CD4-positive, alpha-beta T cell treated with Interleukin-4 for 4 hours (primary cell): ENCODE measurements around the gene PRR5L.
"Not testable (repeated sequence)": the region's sequence is repeated elsewhere in the genome, so short reads cannot be mapped to it uniquely, and the experiment has no call there.

ENCODE experiments used
- DNase-seq: peaks from one replicate; pipeline ENCODE4 v3.0.0-alpha.2; 2020

Gene PRR5L

DNA sequence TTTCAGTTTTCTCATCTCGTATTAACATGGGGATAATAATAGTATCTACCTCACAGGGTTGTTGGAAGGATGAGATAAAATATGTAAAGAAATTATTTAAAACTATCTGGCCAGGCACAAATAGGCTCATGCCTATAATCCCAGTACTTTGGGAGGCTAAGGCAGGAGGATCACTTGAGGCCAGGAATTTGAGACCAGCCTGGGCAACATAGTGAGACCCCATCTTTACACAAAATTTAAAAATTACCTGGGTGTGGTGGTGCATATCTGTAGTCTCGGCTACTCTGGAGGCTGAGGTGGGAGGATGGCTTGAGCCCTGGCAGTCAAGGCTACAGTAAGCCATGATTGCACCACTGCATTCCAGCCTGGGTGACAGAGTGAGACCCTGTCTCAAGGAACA, 215.0 kb downstream of the PRR5L start:
- not testable (repeated sequence) for DNase-seq

DNA sequence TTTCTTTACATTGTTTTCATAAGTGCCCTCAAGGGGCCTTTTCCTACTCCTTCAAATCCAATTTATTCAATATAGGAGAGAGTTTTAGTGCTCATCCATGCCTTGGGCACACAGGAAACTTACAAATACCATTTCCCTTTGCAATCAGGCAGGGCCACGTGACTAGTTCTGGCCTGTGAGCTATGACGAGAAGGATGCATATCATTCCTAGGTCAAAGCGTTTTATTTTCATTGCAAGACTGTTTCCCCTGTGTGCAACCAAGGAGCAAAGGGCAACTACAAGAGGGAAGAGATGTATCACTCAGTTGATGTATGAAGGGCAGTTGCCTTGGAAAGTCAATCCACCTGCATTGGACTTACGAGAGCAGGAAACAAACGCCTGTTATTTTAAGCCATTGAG, 215.9 kb downstream of the PRR5L start:
- no peak for DNase-seq

DNA sequence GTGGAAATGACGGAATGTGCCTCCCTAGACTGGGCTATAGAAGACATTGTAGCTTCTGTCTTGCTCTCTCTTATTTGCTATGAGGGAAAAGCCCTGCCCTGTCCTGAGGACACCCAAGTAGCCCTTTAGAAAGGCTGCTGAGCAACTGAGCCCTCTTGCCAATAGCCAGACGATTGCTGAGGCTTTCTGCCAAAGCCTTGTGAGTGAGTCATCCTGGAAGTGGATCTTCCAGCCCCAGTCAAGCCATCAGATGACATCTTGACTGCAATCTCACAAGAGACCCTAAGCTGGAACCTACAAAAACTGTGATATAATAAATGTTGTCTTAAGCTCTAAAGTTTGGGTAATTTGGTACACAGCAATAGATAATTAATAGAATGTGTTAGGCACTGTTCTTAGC, 217.9 kb downstream of the PRR5L start:
- DNase-seq, result no peak
